Muscle layer of duodenum (tissue), 2 donors: ENCODE results near the gene POLR2J3.
"Not testable (repeated sequence)": the region's sequence is repeated elsewhere in the genome, so short reads cannot be mapped to it uniquely, and the experiment has no call there.

Experiments used
- H3K27ac ChIP-seq: one replicate; pipeline ENCODE4 v1.7.0; 2013; ENCODE audit warnings: mild to moderate bottlenecking, low read length
- H3K27me3 ChIP-seq: one replicate; pipeline ENCODE4 v1.7.0; 2013; ENCODE audit warnings: low read depth, mild to moderate bottlenecking, control low read depth, low read length
- H3K36me3 ChIP-seq, 2 donors: one replicate each; pipeline ENCODE4 v1.7.0; 2013; ENCODE audit warnings: low read length in 2 of 2, control low read depth in 1 of 2, mild to moderate bottlenecking in 1 of 2; ENCODE audit not compliant: insufficient read depth in 2 of 2, control insufficient read depth in 1 of 2
- H3K4me1 ChIP-seq, 2 donors: one replicate each; pipeline ENCODE4 v1.7.0; 2013; ENCODE audit warnings: low read length in 2 of 2, mild to moderate bottlenecking in 2 of 2, control low read depth in 1 of 2, moderate library complexity in 1 of 2; ENCODE audit not compliant: insufficient read depth in 2 of 2, control insufficient read depth in 1 of 2
- H3K4me3 ChIP-seq, 2 donors: one replicate each; pipeline ENCODE4 v1.7.0; 2013; ENCODE audit warnings: low read length in 2 of 2, low read depth in 1 of 2, mild to moderate bottlenecking in 1 of 2
- H3K9me3 ChIP-seq, 2 donors: one replicate each; pipeline ENCODE4 v1.7.0; 2013; ENCODE audit warnings: low read length in 2 of 2, control low read depth in 1 of 2, mild to moderate bottlenecking in 1 of 2; ENCODE audit not compliant: control insufficient read depth in 1 of 2
- donor health status: healthy.

The POLR2J3 gene

GRCh38 chr7:102606848-102607247, 34.5 kb upstream of the POLR2J3 start:
- not testable (repeated sequence) for H3K27me3 ChIP-seq, H3K9me3 ChIP-seq, H3K27ac ChIP-seq, H3K4me1 ChIP-seq, H3K36me3 ChIP-seq, H3K4me3 ChIP-seq

- not testable (repeated sequence) for H3K36me3 ChIP-seq, H3K4me3 ChIP-seq, H3K27me3 ChIP-seq, H3K4me1 ChIP-seq, H3K9me3 ChIP-seq, H3K27ac ChIP-seq
These were observed 32.2 kb upstream of the POLR2J3 start for GRCh38 chr7:102604431-102605145.

- not testable (repeated sequence) for H3K4me3 ChIP-seq, H3K4me1 ChIP-seq, H3K36me3 ChIP-seq, H3K27ac ChIP-seq, H3K27me3 ChIP-seq, H3K9me3 ChIP-seq
These were observed 29.9 kb upstream of the POLR2J3 start for GRCh38 chr7:102602317-102602716.

- H3K4me1 ChIP-seq, H3K9me3 ChIP-seq, H3K36me3 ChIP-seq, H3K27me3 ChIP-seq, H3K4me3 ChIP-seq, H3K27ac ChIP-seq: not testable (repeated sequence)
These were observed 27.3 kb upstream of the POLR2J3 start for GRCh38 chr7:102599699-102600098.

GRCh38 chr7:102596036-102596435, 23.7 kb upstream of the POLR2J3 start:
- H3K36me3 ChIP-seq, H3K27ac ChIP-seq, H3K4me3 ChIP-seq, H3K27me3 ChIP-seq, H3K4me1 ChIP-seq, H3K9me3 ChIP-seq: not testable (repeated sequence)

GRCh38 chr7:102593637-102594334, 21.4 kb upstream of the POLR2J3 start:
- H3K27me3 ChIP-seq, H3K36me3 ChIP-seq, H3K27ac ChIP-seq, H3K4me3 ChIP-seq, H3K9me3 ChIP-seq, H3K4me1 ChIP-seq: not testable (repeated sequence)

GRCh38 chr7:102592477-102593019, 20.2 kb upstream of the POLR2J3 start:
- not testable (repeated sequence) for H3K27ac ChIP-seq, H3K9me3 ChIP-seq, H3K36me3 ChIP-seq, H3K27me3 ChIP-seq, H3K4me1 ChIP-seq, H3K4me3 ChIP-seq

GRCh38 chr7:102589857-102590256, 17.5 kb upstream of the POLR2J3 start:
- H3K4me1 ChIP-seq, H3K9me3 ChIP-seq, H3K4me3 ChIP-seq, H3K27me3 ChIP-seq, H3K36me3 ChIP-seq, H3K27ac ChIP-seq: not testable (repeated sequence)

- not testable (repeated sequence) for H3K4me1 ChIP-seq, H3K36me3 ChIP-seq, H3K27ac ChIP-seq, H3K9me3 ChIP-seq, H3K4me3 ChIP-seq, H3K27me3 ChIP-seq
These were observed 11.1 kb upstream of the POLR2J3 start for GRCh38 chr7:102583495-102583894.

GRCh38 chr7:102581722-102582121, 9.3 kb upstream of the POLR2J3 start:
- not testable (repeated sequence) for H3K36me3 ChIP-seq, H3K9me3 ChIP-seq, H3K27me3 ChIP-seq, H3K4me1 ChIP-seq, H3K4me3 ChIP-seq, H3K27ac ChIP-seq

- H3K27ac ChIP-seq, H3K36me3 ChIP-seq, H3K9me3 ChIP-seq, H3K27me3 ChIP-seq, H3K4me3 ChIP-seq, H3K4me1 ChIP-seq: not testable (repeated sequence)
These were observed 6.1 kb upstream of the POLR2J3 start for GRCh38 chr7:102578486-102578885.
